NB4 (cell line): ENCODE measurements around the gene IPO13.

Experiments used
- MYC ChIP-seq: IDR thresholded peaks from 2 replicates; pipeline ENCODE4 v1.6.1; 2011; ENCODE audit warnings: low read depth, low read length
- POLR2A ChIP-seq: IDR thresholded peaks from 2 replicates; pipeline ENCODE4 v1.6.1; 2011; ENCODE audit warnings: mild to moderate bottlenecking; ENCODE audit not compliant: insufficient read length; ENCODE audit errors: extremely low read depth
- TF ChIP-seq, protein P1 (sequence below): IDR thresholded peaks from one replicate; pipeline ENCODE4 v1.5.1; 2012; ENCODE audit warnings: low read depth, low read length
- TF ChIP-seq, protein P2 (sequence below): IDR thresholded peaks from 2 replicates; pipeline ENCODE4 v1.6.1; 2011; ENCODE audit warnings: low read depth, low read length

DNA sequence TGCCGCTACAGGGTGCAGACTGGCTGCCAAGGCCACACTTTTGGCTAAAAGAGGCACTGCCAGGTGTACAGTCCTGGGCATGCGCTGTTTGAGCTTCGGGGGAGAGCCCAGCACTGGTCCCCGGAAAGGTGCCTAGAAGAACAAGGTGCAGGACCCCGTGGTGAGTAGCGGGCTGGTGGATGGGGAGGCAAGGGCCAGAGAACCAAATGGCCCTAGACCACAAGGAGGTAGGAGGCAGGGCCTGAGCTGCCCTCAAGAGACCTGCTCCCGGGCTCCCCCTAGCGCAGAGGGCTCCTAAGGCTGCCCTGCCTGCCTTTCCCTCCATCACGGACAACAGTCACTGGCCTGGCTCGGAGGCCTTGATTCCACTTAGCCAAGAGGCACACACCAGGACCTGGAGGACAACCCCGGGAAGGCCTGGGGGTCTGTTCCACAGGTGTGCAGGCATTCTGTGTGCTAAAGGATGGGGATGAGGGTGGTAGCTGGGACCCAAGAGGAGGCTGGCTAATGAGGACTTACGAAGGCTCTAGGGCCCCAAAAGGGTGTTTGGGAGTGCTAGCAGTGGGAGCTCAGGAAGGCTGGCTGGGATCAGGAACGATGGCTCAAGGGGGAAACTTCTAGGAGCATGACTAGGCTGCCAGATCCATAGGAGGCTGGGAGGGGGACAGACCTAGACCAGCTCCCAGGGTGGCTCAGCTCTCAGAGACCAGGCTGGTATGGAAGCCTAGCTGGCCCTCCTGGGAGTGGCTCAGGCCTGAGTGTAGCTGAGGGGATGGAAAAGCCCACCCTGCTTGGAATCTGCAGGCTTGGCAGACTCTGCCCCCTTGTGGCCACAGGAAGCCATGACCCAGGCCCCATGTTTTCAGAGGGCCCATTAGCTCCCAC lies 12.4 kb upstream of the IPO13 start:
- TF ChIP-seq, protein P1, sequence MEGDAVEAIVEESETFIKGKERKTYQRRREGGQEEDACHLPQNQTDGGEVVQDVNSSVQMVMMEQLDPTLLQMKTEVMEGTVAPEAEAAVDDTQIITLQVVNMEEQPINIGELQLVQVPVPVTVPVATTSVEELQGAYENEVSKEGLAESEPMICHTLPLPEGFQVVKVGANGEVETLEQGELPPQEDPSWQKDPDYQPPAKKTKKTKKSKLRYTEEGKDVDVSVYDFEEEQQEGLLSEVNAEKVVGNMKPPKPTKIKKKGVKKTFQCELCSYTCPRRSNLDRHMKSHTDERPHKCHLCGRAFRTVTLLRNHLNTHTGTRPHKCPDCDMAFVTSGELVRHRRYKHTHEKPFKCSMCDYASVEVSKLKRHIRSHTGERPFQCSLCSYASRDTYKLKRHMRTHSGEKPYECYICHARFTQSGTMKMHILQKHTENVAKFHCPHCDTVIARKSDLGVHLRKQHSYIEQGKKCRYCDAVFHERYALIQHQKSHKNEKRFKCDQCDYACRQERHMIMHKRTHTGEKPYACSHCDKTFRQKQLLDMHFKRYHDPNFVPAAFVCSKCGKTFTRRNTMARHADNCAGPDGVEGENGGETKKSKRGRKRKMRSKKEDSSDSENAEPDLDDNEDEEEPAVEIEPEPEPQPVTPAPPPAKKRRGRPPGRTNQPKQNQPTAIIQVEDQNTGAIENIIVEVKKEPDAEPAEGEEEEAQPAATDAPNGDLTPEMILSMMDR: peak; percentile 88
- no peak for TF ChIP-seq POLR2A
- no peak for TF ChIP-seq MYC
- TF ChIP-seq, protein P2, sequence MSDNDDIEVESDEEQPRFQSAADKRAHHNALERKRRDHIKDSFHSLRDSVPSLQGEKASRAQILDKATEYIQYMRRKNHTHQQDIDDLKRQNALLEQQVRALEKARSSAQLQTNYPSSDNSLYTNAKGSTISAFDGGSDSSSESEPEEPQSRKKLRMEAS: peak; percentile 25; the same call in 1 of the 2 replicates
